ENCODE data around the gene C19orf33.

GRCh38 chr19:38315657-38316476 is 11.8 kb downstream of the C19orf33 start, which contains the start of gene YIF1B:
- TF ChIP-seq CTCF (IDR thresholded peaks at IDR 0.05; ENCODE audit: insufficient read depth, low read length) (no peak), POLR2AphosphoS5 (IDR thresholded peaks at IDR 0.05; ENCODE audit: low read depth) (no peak), SPI1 (IDR thresholded peaks at IDR 0.05; ENCODE audit: borderline replicate concordance, low read depth) (no peak), REST (IDR thresholded peaks at IDR 0.05; ENCODE audit: insufficient replicate concordance, low read depth) (no peak), GABPA (IDR thresholded peaks at IDR 0.05; ENCODE audit: low read depth) (no peak)
